LNCAP (cell line): Measurements from ENCODE around the gene NDN.

ENCODE experiments used
- CTCF ChIP-seq: fragments of 450-650 bp; IDR thresholded peaks from 2 replicates; pipeline ENCODE4 v1.5.1; 2017; ENCODE audit warnings: mild to moderate bottlenecking

The NDN gene

GRCh38 chr15:23690015-23690414 lies 2.9 kb upstream of the NDN start:
- TF ChIP-seq CTCF: no peak

- TF ChIP-seq CTCF: no peak
Measured at GRCh38 chr15:23686466-23687142, 501 bp downstream of the NDN start.

GRCh38 chr15:23671481-23671880 lies 15.6 kb downstream of the NDN start:
- TF ChIP-seq CTCF: no peak

GRCh38 chr15:23670970-23671369 lies 16.1 kb downstream of the NDN start:
- TF ChIP-seq CTCF: no peak

GRCh38 chr15:23663232-23663631 lies 23.9 kb downstream of the NDN start:
- TF ChIP-seq CTCF: peak; percentile 35; the same call in 1 of the 2 replicates

GRCh38 chr15:23648920-23649515 lies 38.1 kb downstream of the NDN start:
- peak; percentile 84 for TF ChIP-seq CTCF

GRCh38 chr15:23647421-23648370 lies 39.4 kb downstream of the NDN start, which contains the start of gene MAGEL2:
MAGEL2 (minus strand) TSS chr15:23647867; CDS start chr15:23647742, 125 bp downstream.
- TF ChIP-seq CTCF: no peak
